AG04449 (cell line): ENCODE results near the gene RALGPS1.

Experiments used
- CTCF ChIA-PET: fragments of 350-600 bp; formaldehyde crosslinking; extraction: SDS; loops from one replicate; lab custom pipeline; 2021; ENCODE audit warnings: antibody characterized with exemption; lab: Yijun Ruan, JAX
- POLR2A ChIA-PET: fragments of 400-600, 350-600 bp; formaldehyde crosslinking; extraction: SDS; loops from one replicate; lab custom pipeline; 2020; ENCODE audit warnings: antibody characterized with exemption, inconsistent platforms; lab: Yijun Ruan, JAX
- DNase-seq: peaks from one replicate; pipeline ENCODE4 v3.0.0-alpha.2; 2010; ENCODE audit warnings: low read depth, low spot score
- H3K4me3 ChIP-seq: 2 replicates; pipeline ENCODE4 v1.5.1; 2011; ENCODE audit warnings: low read depth, mild to moderate bottlenecking, control low read depth, low read length
- TF ChIP-seq, protein P1 (sequence below): IDR thresholded peaks from one replicate; pipeline ENCODE4 v1.5.1; 2011; ENCODE audit warnings: mild to moderate bottlenecking, moderate library complexity, low read length, control low read depth, inconsistent platforms; ENCODE audit not compliant: insufficient read depth; ENCODE audit errors: missing control alignments

Gene RALGPS1

DNA sequence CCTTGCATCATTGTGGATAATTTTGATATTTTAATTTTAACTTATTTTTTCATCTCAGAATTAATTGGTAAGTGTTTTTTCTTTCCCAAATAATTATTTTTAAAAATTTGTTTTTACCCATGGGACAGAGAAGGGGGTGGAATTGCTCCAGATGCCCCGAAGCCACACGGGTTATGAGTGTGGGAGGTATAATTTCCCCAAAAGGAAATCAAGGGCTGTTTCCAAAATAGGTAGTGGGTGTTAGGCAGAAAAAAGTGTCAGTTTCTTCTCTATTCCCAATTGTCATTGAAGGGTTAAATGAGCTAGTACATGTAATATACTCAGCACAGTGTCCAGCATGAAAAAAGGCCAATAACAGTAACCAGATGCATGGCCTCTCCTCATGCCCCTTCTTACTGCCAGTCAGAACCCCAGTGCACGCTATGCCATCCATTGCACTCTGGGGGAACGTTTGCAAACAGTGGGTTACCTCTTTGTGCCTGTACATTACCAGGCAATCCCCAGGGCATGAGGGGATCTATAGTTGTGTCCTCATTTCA is 244.3 kb downstream of the RALGPS1 start:
- DNase-seq, result no peak
- TF ChIP-seq, protein P1, sequence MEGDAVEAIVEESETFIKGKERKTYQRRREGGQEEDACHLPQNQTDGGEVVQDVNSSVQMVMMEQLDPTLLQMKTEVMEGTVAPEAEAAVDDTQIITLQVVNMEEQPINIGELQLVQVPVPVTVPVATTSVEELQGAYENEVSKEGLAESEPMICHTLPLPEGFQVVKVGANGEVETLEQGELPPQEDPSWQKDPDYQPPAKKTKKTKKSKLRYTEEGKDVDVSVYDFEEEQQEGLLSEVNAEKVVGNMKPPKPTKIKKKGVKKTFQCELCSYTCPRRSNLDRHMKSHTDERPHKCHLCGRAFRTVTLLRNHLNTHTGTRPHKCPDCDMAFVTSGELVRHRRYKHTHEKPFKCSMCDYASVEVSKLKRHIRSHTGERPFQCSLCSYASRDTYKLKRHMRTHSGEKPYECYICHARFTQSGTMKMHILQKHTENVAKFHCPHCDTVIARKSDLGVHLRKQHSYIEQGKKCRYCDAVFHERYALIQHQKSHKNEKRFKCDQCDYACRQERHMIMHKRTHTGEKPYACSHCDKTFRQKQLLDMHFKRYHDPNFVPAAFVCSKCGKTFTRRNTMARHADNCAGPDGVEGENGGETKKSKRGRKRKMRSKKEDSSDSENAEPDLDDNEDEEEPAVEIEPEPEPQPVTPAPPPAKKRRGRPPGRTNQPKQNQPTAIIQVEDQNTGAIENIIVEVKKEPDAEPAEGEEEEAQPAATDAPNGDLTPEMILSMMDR, result no peak
- ChIA-PET POLR2A (interaction anchor here (1.0 kb wide), 1 partner anchor 36 kb away, joined by 3 read pairs; the partner anchor contains the start of gene ANGPTL2), CTCF (interaction anchor here (1.2 to 2.6 kb wide), 5 partner anchors 8 to 219 kb away, joined by 3 to 11 read pairs (median 3); no protein-coding TSS in a partner anchor)
- H3K4me3 ChIP-seq, result no peak overlapping the region

DNA sequence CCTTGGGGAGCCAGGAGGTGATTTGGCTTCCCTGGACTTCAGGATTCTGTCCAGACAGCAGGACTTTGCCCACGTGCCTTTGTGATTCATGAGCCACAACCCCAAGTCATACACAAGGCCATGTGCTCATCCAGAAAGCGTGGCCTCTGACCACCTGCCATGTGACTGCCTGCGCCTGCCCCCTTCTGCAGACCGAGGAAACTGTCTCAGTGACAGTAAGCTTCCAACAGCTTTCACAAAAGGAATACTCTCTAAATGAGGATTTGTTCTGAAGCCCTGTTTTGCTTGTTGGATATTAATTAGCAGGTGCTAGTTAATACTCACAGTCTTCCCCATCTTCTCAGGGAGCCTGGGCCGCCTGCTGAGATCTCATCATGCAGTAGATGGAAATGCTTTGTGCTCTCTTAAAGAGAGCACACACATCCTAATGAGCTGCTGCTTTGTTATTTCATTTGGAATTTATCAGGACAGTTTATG is 244.8 kb downstream of the RALGPS1 start:
- no peak for DNase-seq
- TF ChIP-seq, protein P1, result peak; percentile 39
- ChIA-PET CTCF (interaction anchor here (1.1 to 2.6 kb wide), 7 partner anchors 9 to 219 kb away, joined by 3 to 11 read pairs (median 3); no protein-coding TSS in a partner anchor), POLR2A (interaction anchor here (1.0 kb wide), 1 partner anchor 36 kb away, joined by 3 read pairs; the partner anchor contains the start of gene ANGPTL2)
- no peak overlapping the region for H3K4me3 ChIP-seq

DNA sequence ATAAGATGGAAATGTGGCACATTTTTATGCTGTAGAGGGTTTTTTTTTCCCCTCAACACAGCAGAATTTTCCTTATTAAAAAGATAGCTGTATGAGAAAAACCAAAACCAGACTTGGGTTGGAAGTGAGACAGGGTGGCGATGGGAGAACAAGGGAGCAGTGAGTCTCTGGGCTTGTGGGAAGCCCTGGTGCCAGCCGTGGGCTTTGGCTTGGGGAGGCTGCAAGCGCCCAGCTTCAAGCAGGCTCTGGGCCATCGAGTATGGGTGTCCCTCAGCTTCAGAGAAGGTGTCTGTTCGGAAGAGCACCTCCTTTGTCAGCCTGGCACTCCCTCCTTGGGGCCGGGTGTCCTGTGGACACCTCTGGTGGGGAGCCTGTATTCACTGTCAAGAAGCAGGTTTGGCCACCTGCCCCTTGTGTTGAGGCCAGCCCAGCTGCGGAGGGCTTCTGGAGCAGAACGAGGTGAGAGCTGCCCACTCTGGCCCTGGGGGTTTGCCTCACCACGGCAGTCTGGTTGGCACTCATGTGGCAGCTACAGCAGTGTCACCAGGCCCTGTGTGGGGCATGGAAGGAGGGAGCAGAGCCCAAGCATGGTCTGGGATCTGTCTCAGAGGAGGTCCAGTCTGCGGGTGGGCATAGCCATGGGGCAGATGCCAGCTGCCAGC is 245.5 kb downstream of the RALGPS1 start:
- no peak overlapping the region for H3K4me3 ChIP-seq
- TF ChIP-seq, protein P1, result no peak
- CTCF ChIA-PET, result interaction anchor here (1.1 to 2.6 kb wide), 8 partner anchors 9 to 220 kb away, joined by 3 to 11 read pairs (median 4); no protein-coding TSS in a partner anchor
- DNase-seq, result no peak
- POLR2A ChIA-PET, result interaction anchor here (1.0 kb wide), 1 partner anchor 37 kb away, joined by 3 read pairs; the partner anchor contains the start of gene ANGPTL2

DNA sequence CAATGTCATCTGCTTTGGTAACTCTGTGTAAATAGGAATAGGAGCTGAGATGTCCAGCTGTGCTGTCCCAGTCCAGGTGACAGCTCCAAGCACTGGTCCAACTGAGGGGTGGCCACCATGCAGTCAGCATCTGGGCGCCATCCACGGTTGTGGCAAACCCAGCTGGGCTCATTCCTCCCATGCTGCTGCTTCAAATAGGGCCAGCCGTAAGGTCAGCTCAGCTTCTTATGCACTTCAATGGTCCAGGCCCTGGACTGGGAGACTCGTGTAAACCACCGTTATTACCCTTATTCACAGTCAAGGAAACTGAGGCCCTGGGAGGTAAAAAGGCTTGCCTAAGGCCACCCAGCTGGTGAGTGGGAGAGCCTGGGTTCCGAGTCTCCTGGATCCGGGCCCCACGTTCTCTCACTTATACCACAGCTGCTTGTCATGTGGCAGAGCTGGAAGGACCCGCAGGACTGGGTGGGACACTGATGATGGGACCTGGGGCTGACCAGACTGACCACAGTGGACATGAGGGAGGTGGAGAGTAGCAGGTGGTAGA is 246.6 kb downstream of the RALGPS1 start:
- TF ChIP-seq, protein P1, result no peak
- no peak overlapping the region for H3K4me3 ChIP-seq
- ChIA-PET POLR2A (no interaction called here), CTCF (interaction anchor here (1.2 to 2.8 kb wide), 6 partner anchors 12 to 221 kb away, joined by 4 to 9 read pairs (median 5); no protein-coding TSS in a partner anchor)
- no peak for DNase-seq

DNA sequence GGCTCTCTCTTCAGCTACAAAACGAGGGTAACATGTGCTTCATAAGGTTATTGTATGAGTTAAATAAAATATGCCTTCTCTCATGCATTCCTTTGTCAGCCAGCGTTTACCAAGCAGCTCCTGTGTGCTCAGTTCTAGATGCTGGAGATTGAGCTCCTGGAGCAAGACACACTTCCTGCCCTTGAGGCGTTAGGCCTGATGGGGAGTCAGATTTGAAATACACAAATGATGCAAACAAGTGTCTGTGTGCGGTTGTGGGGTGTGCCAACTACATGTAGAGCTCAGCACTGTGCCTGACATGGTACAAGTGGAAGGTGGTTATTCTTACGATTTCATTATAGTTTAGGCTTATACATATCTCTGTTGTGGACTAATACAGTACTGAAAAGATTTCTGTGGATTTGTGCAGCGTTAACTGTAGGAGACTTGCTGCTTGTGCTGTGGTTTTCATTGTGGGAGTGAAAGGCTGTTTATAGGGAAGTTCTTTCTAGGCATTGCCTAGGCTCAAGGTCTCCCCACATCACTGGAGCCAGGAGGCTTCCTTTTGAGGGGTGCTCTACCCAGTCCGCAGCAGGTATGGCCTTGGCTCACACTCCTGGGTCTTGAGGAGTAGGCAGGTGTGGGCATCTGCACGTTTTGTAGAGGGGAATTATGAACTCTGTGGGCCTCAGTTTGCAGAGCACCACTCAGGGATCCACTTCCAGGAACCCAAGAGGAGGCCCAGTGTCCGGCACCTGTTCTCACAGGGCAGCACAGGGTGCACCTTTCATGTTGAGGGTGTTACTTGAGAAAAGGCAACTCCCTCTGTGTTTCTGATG is 247.7 kb downstream of the RALGPS1 start:
- ChIA-PET CTCF (interaction anchor here (0.9 to 2.8 kb wide), 7 partner anchors 8 to 197 kb away, joined by 3 to 9 read pairs (median 4); no protein-coding TSS in a partner anchor), POLR2A (interaction anchor here (1.4 kb wide), 1 partner anchor 40 kb away, joined by 4 read pairs; no protein-coding TSS in a partner anchor)
- no peak overlapping the region for H3K4me3 ChIP-seq
- TF ChIP-seq, protein P1, result no peak
- DNase-seq, result no peak
